SU-DHL-6 (cell line): Measurements from ENCODE around the gene PCP2.

ENCODE experiments used
- H2AFZ ChIP-seq: fragments of 200-600 bp; sonication (generic); 2 replicates; pipeline ENCODE4 v1.6.1; 2014; ENCODE audit warnings: low read depth, mild to moderate bottlenecking, moderate library complexity, mixed read lengths, antibody characterized with exemption, low read length; ENCODE audit not compliant: severe bottlenecking
- H3F3A ChIP-seq: fragments of 200-600 bp; shearing (Covaris generic); 2 replicates; pipeline ENCODE4 v1.6.0; 2016; ENCODE audit warnings: antibody characterized with exemption, mild to moderate bottlenecking; ENCODE audit not compliant: insufficient read depth
- H3K27ac ChIP-seq: fragments of 200-600 bp; sonication (generic); 2 replicates; pipeline ENCODE4 v1.5.1; 2016; ENCODE audit warnings: low read depth, mild to moderate bottlenecking, low read length, moderate library complexity, mixed read lengths
- H3K27me3 ChIP-seq: fragments of 200-600 bp; sonication (generic), shearing (Covaris generic); 2 replicates; pipeline ENCODE4 v1.6.0; 2014; ENCODE audit warnings: mild to moderate bottlenecking, low read length
- H3K36me3 ChIP-seq: fragments of 200-600 bp; sonication (generic); 2 replicates; pipeline ENCODE4 v1.6.1; 2014; ENCODE audit warnings: mild to moderate bottlenecking, low read length, mixed read lengths
- H3K4me2 ChIP-seq: fragments of 300-600, 200-600 bp; shearing (Covaris generic), sonication (generic); 2 replicates; pipeline ENCODE4 v1.6.0; 2014; ENCODE audit warnings: low read length, low read depth, mild to moderate bottlenecking; ENCODE audit not compliant: poor library complexity, severe bottlenecking
- H3K4me3 ChIP-seq: fragments of 200-600 bp; sonication (generic); 2 replicates; pipeline ENCODE4 v1.5.1; 2014; ENCODE audit warnings: antibody characterized with exemption, low read length, mild to moderate bottlenecking, mixed read lengths; ENCODE audit not compliant: insufficient read depth, poor library complexity, severe bottlenecking
- H3K79me2 ChIP-seq: fragments of 200-600 bp; sonication (generic); 2 replicates; pipeline ENCODE4 v1.6.1; 2014; ENCODE audit warnings: mild to moderate bottlenecking, low read length, moderate library complexity; ENCODE audit not compliant: insufficient read depth
- H3K9ac ChIP-seq: fragments of 200-600 bp; sonication (generic); 2 replicates; pipeline ENCODE4 v1.7.0; 2014; ENCODE audit warnings: mild to moderate bottlenecking, low read length
- H3K9me2 ChIP-seq: fragments of 200-600 bp; sonication (generic); replicated peaks from 2 replicates; pipeline ENCODE4 v1.6.1; 2014; ENCODE audit warnings: low read length; ENCODE audit not compliant: insufficient read depth
- H3K9me3 ChIP-seq: fragments of 200-600 bp; sonication (generic); 2 replicates; pipeline ENCODE4 v1.6.1; 2014; ENCODE audit warnings: low read length, mixed read lengths; ENCODE audit not compliant: insufficient read depth
- H4K20me1 ChIP-seq: fragments of 200-600 bp; sonication (generic); 2 replicates; pipeline ENCODE4 v1.6.1; 2014; ENCODE audit warnings: low read depth, mild to moderate bottlenecking, antibody characterized with exemption, low read length, moderate library complexity, mixed read lengths
- EZH2phosphoT487 ChIP-seq: fragments of 200-600 bp; sonication (generic), shearing (Covaris generic); conservative IDR thresholded peaks from 2 replicates; pipeline ENCODE4 v1.6.1; 2018; ENCODE audit warnings: mild to moderate bottlenecking, antibody characterized with exemption, low read length, moderate library complexity, mixed read lengths
- TF ChIP-seq, protein P1 (sequence below): fragments of 200-600 bp; sonication (generic); IDR thresholded peaks from one replicate; pipeline ENCODE4 v1.5.1; 2017; ENCODE audit warnings: antibody characterized with exemption, mild to moderate bottlenecking, low read length, moderate library complexity; ENCODE audit not compliant: insufficient read depth, poor library complexity, severe bottlenecking

Gene PCP2

DNA sequence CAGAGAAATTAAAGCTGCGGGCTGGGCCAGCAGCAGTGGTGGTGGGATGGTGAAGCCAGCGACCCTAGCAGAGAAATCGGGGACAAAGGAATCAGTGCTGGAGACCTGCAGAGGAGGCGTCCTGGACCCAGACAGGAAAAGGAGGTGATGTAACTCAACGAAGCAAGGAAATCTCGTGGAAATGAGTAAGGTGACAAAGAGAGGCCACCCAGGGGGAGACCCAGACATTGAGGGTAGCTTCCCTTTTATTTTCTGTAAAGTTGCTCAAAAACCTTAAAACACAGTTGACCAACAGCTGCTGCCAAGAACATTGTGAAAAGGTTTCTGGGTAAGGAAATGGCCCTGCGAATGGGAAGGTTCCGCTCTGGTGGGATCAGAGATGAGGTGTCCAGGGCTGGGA is 22.1 kb upstream of the PCP2 start:
- Histone ChIP-seq H3K9me2 (no peaks in the 10 kb centered on the region), H3K9me3 (no peaks in the 10 kb centered on the region), H3K79me2 (no peaks in the 10 kb centered on the region), H3F3A (no peaks in the 10 kb centered on the region), H3K27me3 (no peaks in the 10 kb centered on the region), H3K36me3 (no peaks in the 10 kb centered on the region), H3K4me2 (no peak overlapping the region), H3K4me3 (no peak overlapping the region), H4K20me1 (no peaks in the 10 kb centered on the region), H3K9ac (no peak overlapping the region), H2AFZ (no peak overlapping the region), H3K27ac (no peak overlapping the region)
- no peak for TF ChIP-seq EZH2phosphoT487
- TF ChIP-seq, protein P1, sequence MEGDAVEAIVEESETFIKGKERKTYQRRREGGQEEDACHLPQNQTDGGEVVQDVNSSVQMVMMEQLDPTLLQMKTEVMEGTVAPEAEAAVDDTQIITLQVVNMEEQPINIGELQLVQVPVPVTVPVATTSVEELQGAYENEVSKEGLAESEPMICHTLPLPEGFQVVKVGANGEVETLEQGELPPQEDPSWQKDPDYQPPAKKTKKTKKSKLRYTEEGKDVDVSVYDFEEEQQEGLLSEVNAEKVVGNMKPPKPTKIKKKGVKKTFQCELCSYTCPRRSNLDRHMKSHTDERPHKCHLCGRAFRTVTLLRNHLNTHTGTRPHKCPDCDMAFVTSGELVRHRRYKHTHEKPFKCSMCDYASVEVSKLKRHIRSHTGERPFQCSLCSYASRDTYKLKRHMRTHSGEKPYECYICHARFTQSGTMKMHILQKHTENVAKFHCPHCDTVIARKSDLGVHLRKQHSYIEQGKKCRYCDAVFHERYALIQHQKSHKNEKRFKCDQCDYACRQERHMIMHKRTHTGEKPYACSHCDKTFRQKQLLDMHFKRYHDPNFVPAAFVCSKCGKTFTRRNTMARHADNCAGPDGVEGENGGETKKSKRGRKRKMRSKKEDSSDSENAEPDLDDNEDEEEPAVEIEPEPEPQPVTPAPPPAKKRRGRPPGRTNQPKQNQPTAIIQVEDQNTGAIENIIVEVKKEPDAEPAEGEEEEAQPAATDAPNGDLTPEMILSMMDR, result no peak

DNA sequence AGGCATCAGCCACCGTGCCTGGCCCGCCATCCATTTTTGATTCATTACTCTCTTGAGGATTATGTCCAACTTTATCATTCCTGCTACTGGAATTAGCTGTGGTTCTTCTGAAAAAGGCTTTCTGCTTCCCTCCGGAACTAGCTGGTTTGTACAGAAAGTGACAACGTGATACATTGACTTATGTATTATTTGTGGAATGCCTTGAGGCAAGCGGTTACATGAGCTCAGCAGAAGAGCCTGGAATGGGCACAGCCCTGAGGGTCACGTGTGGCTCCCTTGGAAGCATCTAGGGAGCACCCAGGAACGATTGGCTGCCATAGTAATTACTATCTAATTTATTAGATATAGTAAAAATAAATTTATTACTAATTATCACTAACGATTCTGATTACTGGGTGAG is 20.9 kb upstream of the PCP2 start:
- Histone ChIP-seq H3K4me3 (no peak overlapping the region), H3K4me2 (no peak overlapping the region), H3K9me2 (no peaks in the 10 kb centered on the region)

DNA sequence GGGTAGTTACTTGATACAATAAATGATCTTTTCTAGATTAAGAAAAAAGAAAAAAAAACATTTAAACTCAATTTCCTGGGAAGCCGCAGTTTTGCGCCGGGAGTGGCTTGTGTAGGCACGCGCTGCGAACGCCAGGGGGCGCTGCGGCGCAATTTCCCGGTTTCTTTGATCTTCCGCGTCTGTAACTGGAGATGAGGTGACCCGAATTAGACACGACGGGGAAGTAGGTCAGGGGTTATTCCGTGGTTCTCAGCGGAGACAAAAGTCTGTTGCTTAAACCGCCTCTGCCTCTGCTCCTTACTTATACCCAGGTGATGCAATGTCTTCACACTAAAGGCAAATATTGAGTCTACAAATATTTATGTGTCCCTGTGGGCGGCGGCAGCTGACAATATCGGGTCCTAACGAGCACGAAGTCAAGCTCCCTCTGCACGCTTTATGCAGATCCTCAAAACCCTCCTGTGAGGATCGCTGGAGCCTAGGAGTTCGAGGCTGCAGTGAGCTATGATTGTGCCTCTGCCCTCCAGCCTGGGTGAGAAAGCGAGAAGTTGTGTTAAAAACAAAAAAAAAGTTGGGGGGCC is 18.6 kb upstream of the PCP2 start:
- Histone ChIP-seq H3K9ac (no peak overlapping the region; the same call in 1 of the 2 replicates), H3K27me3 (no peaks in the 10 kb centered on the region), H3K79me2 (no peaks in the 10 kb centered on the region), H3F3A (no peaks in the 10 kb centered on the region), H3K4me2 (peak overlapping the region; percentile 65), H3K27ac (no peak overlapping the region), H3K9me3 (no peaks in the 10 kb centered on the region), H4K20me1 (no peaks in the 10 kb centered on the region), H3K36me3 (no peaks in the 10 kb centered on the region), H3K4me3 (no peak overlapping the region), H3K9me2 (no peaks in the 10 kb centered on the region), H2AFZ (peak overlapping the region; percentile 69)
- TF ChIP-seq, protein P1, result peak; percentile 92
- no peak for TF ChIP-seq EZH2phosphoT487

More for the DNA sequence above, 20.9 kb upstream of the PCP2 start:
- no peaks in the 10 kb centered on the region for H3K79me2 ChIP-seq
- H3K27me3 ChIP-seq, result no peaks in the 10 kb centered on the region
- H3K36me3 ChIP-seq, result no peaks in the 10 kb centered on the region
- H4K20me1 ChIP-seq, result no peaks in the 10 kb centered on the region
- TF ChIP-seq, protein P1, result no peak
- no peak for TF ChIP-seq EZH2phosphoT487
- no peak overlapping the region for H3K27ac ChIP-seq
- H3F3A ChIP-seq, result no peaks in the 10 kb centered on the region
- no peak overlapping the region for H3K9ac ChIP-seq
- H2AFZ ChIP-seq, result no peak overlapping the region
- H3K9me3 ChIP-seq, result no peaks in the 10 kb centered on the region
